GM23248 (cell line): ENCODE data around the gene RBMS3. TPM values are rescaled to one million over a fixed set of nuclear protein-coding genes. Genes with fewer than 3 reads are reported as not detected.

Source experiments
- DNase-seq: peaks from one replicate; pipeline ENCODE4 v3.0.0-alpha.2; 2015
- H2AFZ ChIP-seq: fragments of 200-600 bp; sonication (generic); 2 replicates; pipeline ENCODE4 v1.6.1; 2016; ENCODE audit warnings: antibody characterized with exemption
- H3F3A ChIP-seq: fragments of 200-600 bp; sonication (generic); 2 replicates; pipeline ENCODE4 v1.6.1; 2016; ENCODE audit warnings: mild to moderate bottlenecking, antibody characterized with exemption, mixed run types; ENCODE audit not compliant: insufficient read depth
- H3K27ac ChIP-seq: fragments of 200-600 bp; sonication (generic); 2 replicates; pipeline ENCODE4 v1.5.1; 2016; ENCODE audit warnings: mild to moderate bottlenecking
- H3K27me3 ChIP-seq: fragments of 200-600 bp; sonication (generic); replicated peaks from 2 replicates; pipeline ENCODE4 v1.6.1; 2016; ENCODE audit warnings: mild to moderate bottlenecking; ENCODE audit not compliant: insufficient read depth
- H3K36me3 ChIP-seq: fragments of 200-600 bp; sonication (generic); 2 replicates; pipeline ENCODE4 v1.6.1; 2016; ENCODE audit warnings: low read depth, mild to moderate bottlenecking
- H3K4me1 ChIP-seq: fragments of 200-600 bp; sonication (generic); 2 replicates; pipeline ENCODE4 v1.6.1; 2016; ENCODE audit warnings: mild to moderate bottlenecking; ENCODE audit not compliant: insufficient read depth
- H3K4me2 ChIP-seq: fragments of 200-600 bp; sonication (generic); one replicate; pipeline ENCODE4 v1.6.1; 2016; ENCODE audit warnings: mild to moderate bottlenecking; ENCODE audit not compliant: unreplicated experiment
- H3K4me3 ChIP-seq: fragments of 200-600 bp; sonication (generic); 2 replicates; pipeline ENCODE4 v1.5.1; 2016; ENCODE audit warnings: mild to moderate bottlenecking
- H3K79me2 ChIP-seq: fragments of 200-600 bp; sonication (generic); 2 replicates; pipeline ENCODE4 v1.6.1; 2016; ENCODE audit warnings: mild to moderate bottlenecking; ENCODE audit not compliant: insufficient read depth
- H3K9ac ChIP-seq: fragments of 200-600 bp; sonication (generic); 2 replicates; pipeline ENCODE4 v1.6.1; 2016; ENCODE audit warnings: mild to moderate bottlenecking
- H3K9me2 ChIP-seq: fragments of 200-600 bp; sonication (generic); 2 replicates; pipeline ENCODE4 v1.6.1; 2016; ENCODE audit warnings: mixed run types, mild to moderate bottlenecking, moderate library complexity; ENCODE audit not compliant: insufficient read depth
- H3K9me3 ChIP-seq: fragments of 200-600 bp; sonication (generic); one replicate; pipeline ENCODE4 v1.6.1; 2017; ENCODE audit warnings: low read depth
- H4K20me1 ChIP-seq: fragments of 200-600 bp; sonication (generic); 2 replicates; pipeline ENCODE4 v1.6.0; 2016; ENCODE audit not compliant: insufficient read depth
- EZH2 ChIP-seq: fragments of 200-600 bp; sonication (generic); IDR thresholded peaks from 2 replicates; pipeline ENCODE4 v1.6.1; 2018; ENCODE audit warnings: antibody characterized with exemption, mild to moderate bottlenecking; ENCODE audit not compliant: insufficient read depth, poor library complexity, severe bottlenecking
- EZH2phosphoT487 ChIP-seq: fragments of 200-600 bp; sonication (generic); IDR thresholded peaks from 2 replicates; pipeline ENCODE4 v1.6.1; 2018; ENCODE audit warnings: antibody characterized with exemption, moderate library complexity, mild to moderate bottlenecking, low read depth; ENCODE audit not compliant: insufficient read depth
- WGBS, 2 experiments: methylation state at CpG; one replicate each; pipeline ENCODE4 v1.1.6; 2015 to 2017; ENCODE audit warnings: low lambda C conversion rate in 2 of 2, low coverage in 1 of 2; ENCODE audit errors: missing lambda C conversion rate in 2 of 2; 5-methylcytosine and 5-hydroxymethylcytosine counted together
- in situ Hi-C: fragments of 300-500 bp; cut with MboI; formaldehyde crosslinking; loops from 2 replicates; pipeline ENCODE4 v1.15.0; 2020
- polyA plus RNA-seq: library from polyadenylated mRNA; unstranded; fragments of >200 nt; fragmentation: Nextera tagmentation; extraction: Ambion mirVana; gene quantifications from 2 replicates; pipeline ENCODE4 v1.2.1, GENCODE V29; 2016
- total RNA-seq: library from RNA; depleted of rRNA; stranded (reverse); fragments of >200 nt; shearing (Covaris generic); gene quantifications from 2 replicates; pipeline ENCODE4 v1.2.3, GENCODE V29; 2014

The RBMS3 gene
- total and polyA plus RNA-seq, 2 experiments from 2014 or later = 40.0 to 94.3 TPM

DNA sequence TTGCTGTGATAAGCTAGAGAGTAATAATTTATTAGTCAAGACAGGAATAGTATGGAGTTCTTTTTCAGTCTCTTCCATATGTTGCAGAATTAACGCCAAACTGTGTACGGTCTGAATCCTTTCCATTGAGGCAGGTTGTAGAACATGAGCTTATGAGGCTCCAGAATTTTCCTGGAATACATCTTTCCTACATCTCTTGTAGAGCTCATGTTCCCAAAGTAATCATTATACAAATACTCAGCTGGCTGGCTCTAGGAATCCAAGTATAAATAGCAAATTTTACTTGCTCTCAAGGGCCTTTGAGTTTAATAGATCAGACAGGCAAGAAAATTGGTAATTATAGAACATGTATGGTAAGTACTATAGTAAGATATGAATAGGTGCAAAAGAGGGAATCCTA lies 419.4 kb downstream of the RBMS3 start:
- no peak for DNase-seq
- peaks cover 36% of the 10 kb centered on the region for H3F3A ChIP-seq
- no peaks in the 10 kb centered on the region for H3K9me2 ChIP-seq
- 98 to 99% methylated on average over 2 of the region's 2 CpGs for WGBS, 2 experiments
- H3K4me1 ChIP-seq = peaks cover 41% of the 10 kb centered on the region
- H3K27ac ChIP-seq = no peak overlapping the region
- in situ Hi-C loops = no loop called here
- H3K4me3 ChIP-seq = no peak overlapping the region
- no peaks in the 10 kb centered on the region for H4K20me1 ChIP-seq
- H3K79me2 ChIP-seq = 0 out of 2 replicates have a peak, but pooled peaks cover 22% of the 10 kb centered on the region
- TF ChIP-seq EZH2phosphoT487 = no peak
- peaks cover 18% of the 10 kb centered on the region for H3K36me3 ChIP-seq
- no peak overlapping the region for H3K4me2 ChIP-seq
- no peaks in the 10 kb centered on the region for H3K9me3 ChIP-seq
- H3K27me3 ChIP-seq = no peaks in the 10 kb centered on the region
- H3K9ac ChIP-seq = no peak overlapping the region
- no peak overlapping the region for H2AFZ ChIP-seq

- peaks cover 21% of the 10 kb centered on the region for H3K36me3 ChIP-seq
- peaks cover 29% of the 10 kb centered on the region for H3K4me1 ChIP-seq
- no peak overlapping the region for H3K27ac ChIP-seq
- WGBS, 2 experiments = 94 to 100% methylated on average over 26 to 41 of the region's 41 CpGs
- H3K4me3 ChIP-seq = no peak overlapping the region
- peaks cover 24% of the 10 kb centered on the region for H3F3A ChIP-seq
- no peak overlapping the region for H3K9ac ChIP-seq
- H3K79me2 ChIP-seq = peaks cover 29% of the 10 kb centered on the region; the same call in 1 of the 2 replicates
- TF ChIP-seq EZH2phosphoT487 (no peak), EZH2 (no peak)
- in situ Hi-C loops = no loop called here
- H4K20me1 ChIP-seq = no peaks in the 10 kb centered on the region
- no peak for DNase-seq
- no peaks in the 10 kb centered on the region for H3K9me3 ChIP-seq
- H3K4me2 ChIP-seq = no peak overlapping the region
- H2AFZ ChIP-seq = no peak overlapping the region
- no peaks in the 10 kb centered on the region for H3K9me2 ChIP-seq
- H3K27me3 ChIP-seq = no peaks in the 10 kb centered on the region
Observed at GRCh38 chr3:29701326-29701983, 420.6 kb downstream of the RBMS3 start.

- Histone ChIP-seq H3K9me2 (no peaks in the 10 kb centered on the region; the same call in 1 of the 2 replicates), H3K79me2 (peaks cover 29% of the 10 kb centered on the region; the same call in 1 of the 2 replicates), H3K4me1 (no peaks in the 10 kb centered on the region), H3K4me2 (no peak overlapping the region), H3K4me3 (no peak overlapping the region), H3K27me3 (no peaks in the 10 kb centered on the region), H2AFZ (no peak overlapping the region), H4K20me1 (no peaks in the 10 kb centered on the region), H3F3A (0 out of 2 replicates have a peak, but pooled peaks cover 4% of the 10 kb centered on the region), H3K36me3 (peaks cover 20% of the 10 kb centered on the region), H3K9ac (no peak overlapping the region), H3K9me3 (no peaks in the 10 kb centered on the region), H3K27ac (no peak overlapping the region)
- DNase-seq = no peak
- TF ChIP-seq EZH2phosphoT487 (no peak), EZH2 (no peak)
- in situ Hi-C loops = no loop called here
- 70 to 73% methylated on average over 3 of the region's 3 CpGs for WGBS, 2 experiments
Observed at GRCh38 chr3:29705906-29706844, 425.3 kb downstream of the RBMS3 start.

GRCh38 chr3:29708884-29709283 lies 428.0 kb downstream of the RBMS3 start:
- no peak for DNase-seq
- no peak overlapping the region for H2AFZ ChIP-seq
- H3K4me1 ChIP-seq = no peaks in the 10 kb centered on the region
- in situ Hi-C loops = no loop called here
- TF ChIP-seq EZH2phosphoT487 (no peak), EZH2 (no peak)
- no peak overlapping the region for H3K4me2 ChIP-seq
- peaks cover 24% of the 10 kb centered on the region; the same call in 1 of the 2 replicates for H3K79me2 ChIP-seq
- 0 out of 2 replicates have a peak, but pooled peaks cover 4% of the 10 kb centered on the region for H3F3A ChIP-seq
- 97 to 99% methylated on average over 8 of the region's 8 CpGs for WGBS, 2 experiments
- no peaks in the 10 kb centered on the region for H3K9me3 ChIP-seq
- H3K27ac ChIP-seq = no peak overlapping the region
- no peak overlapping the region for H3K9ac ChIP-seq
- no peaks in the 10 kb centered on the region for H4K20me1 ChIP-seq
- no peaks in the 10 kb centered on the region for H3K27me3 ChIP-seq
- H3K9me2 ChIP-seq = no peaks in the 10 kb centered on the region; the same call in 1 of the 2 replicates
- no peak overlapping the region for H3K4me3 ChIP-seq
- H3K36me3 ChIP-seq = peaks cover 5% of the 10 kb centered on the region; the same call in 1 of the 2 replicates
